Fibroblast of skin of left quadriceps (primary cell): ENCODE results near the gene NAA80.
A peak's percentile ranks its signal among the peaks of the same experiment; 100 is the strongest.

Source experiments
- DNase-seq, 2 experiments: peaks; one replicate each; pipeline ENCODE4 v3.0.0-alpha.2; 2013; ENCODE audit warnings: low read depth in 2 of 2

NAA80 gene

DNA sequence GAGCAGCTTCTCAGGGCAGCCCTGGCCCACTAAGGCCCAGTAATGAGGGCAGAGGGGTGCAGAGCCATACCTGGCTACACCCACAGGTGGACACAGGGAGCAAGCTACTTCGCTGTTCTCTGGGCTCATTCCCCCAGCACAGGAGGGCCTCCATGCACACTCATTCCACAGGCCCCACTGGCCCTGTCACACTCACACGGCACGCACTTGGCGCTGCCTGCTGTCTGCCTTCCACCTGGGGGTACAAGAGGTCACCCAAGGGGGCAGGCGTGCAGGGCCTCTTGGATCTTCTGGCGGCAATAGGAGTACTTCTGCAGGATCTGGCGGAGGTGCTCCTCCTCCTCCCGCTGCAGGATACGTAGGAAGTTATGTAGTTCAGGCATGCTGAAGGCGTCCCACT, 31.1 kb upstream of the NAA80 start:
- DNase-seq: no peak

DNA sequence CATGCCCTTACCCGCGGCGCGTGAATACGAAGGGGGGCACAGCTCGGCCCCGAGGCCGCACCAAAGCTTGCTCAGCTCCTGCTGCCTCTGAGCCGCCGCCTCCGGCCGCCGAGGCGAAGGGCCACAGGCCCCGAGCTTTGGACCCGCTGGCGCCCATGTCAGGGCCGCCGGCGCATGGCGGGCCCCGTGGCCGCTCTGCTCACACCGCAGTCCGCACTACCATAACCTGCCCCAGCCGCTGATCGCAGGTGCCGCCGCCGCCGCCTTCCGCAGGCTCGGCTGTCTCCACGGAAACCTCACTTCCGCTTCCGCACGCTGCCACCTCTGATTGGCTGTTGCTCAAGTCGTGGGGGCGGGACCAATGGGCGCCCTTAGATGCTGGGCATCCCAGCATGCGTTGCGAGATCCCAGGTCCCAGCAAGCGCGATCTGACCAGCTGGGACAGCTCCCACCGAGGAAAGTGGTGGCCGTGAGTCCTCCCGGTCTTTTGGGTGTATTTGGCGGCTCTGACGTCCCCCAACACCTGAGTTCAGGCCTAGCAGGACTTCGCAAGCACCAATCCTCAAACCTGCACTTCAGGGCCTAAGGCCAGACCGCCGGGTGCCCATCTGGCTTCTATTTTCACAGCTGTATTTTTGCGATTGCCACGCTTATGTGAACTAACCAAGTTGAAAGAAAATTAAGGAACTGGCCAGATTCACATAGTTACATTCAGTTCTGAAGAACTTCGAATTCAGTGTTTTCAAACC, 28.9 kb upstream of the NAA80 start, which contains the start of gene TUSC2:
TSS of gene TUSC2 (minus strand) at position 281 of the 749 bp plus-strand sequence. CDS start at position 157, 124 bp downstream.
- DNase-seq: peak; percentile 84 to 86

DNA sequence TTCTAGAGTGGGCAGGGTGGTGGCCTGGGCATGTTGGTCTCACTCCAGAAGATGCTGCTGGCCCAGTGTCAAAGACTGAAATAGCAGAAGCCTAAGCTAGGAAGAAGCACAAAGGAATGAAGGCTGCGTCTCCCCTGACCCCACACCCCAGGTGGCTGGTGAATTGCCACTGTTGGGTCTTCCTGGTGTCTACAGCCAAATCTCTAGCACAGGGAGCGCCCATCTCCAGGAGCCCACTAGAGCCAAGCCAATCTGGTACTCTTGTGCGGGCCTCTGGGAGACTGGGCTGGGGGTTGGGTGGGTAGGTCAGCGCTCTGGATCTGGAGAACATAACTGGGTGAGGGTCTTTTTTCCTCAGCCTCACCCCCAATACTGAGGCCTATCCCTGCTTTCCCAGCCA, 27.9 kb upstream of the NAA80 start:
- DNase-seq: no peak

DNA sequence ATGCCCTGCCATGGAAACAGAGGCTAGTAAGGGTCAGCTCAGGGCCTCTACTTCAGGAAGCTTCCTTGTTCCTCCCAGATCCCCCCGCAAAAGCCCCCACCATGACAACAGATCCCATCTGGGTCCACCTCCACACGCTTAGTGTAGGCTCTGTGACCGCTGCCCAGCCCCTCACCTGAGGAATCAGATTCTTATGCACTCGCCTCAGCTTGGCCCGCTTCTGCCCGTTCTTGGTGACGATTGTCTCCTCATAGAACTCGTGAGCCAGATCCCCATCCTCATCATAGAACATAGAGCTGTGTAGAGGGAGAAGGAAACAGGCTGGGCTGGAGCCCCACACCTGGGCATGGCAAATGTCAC, 27.0 kb upstream of the NAA80 start:
- DNase-seq: no peak

DNA sequence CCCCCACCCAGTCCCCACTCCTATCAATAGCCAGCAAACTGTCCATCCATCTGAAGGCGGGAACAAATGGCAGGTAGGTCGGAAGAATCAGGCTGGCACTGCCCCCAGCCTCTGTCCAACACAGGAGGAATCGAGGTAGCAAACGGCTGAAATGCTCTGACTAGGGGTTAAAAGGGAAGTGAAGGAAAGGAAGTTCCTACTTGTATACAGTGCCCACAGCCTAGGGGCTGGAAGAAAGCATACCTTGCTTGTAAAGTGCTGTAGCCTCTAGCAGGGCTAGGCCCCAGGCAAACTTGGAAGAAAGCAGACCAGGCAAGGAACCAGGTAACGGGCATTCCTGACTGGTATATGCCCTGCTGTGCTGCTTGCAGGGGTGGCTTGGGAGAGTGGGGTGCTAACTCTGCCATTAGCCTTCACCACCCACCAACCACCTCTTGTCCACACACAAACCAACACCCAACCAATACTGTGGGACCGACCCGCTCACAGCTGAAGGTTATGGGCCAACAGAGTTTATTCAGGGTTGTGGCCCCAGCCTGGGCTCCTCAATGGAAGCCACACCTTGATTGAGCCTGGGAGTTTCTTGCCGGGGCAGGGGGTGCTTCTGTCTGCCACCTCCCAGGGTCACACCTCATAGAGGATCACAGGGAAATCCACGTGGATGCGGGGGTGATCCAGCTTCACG, 26.4 kb upstream of the NAA80 start:
- no peak for DNase-seq

DNA sequence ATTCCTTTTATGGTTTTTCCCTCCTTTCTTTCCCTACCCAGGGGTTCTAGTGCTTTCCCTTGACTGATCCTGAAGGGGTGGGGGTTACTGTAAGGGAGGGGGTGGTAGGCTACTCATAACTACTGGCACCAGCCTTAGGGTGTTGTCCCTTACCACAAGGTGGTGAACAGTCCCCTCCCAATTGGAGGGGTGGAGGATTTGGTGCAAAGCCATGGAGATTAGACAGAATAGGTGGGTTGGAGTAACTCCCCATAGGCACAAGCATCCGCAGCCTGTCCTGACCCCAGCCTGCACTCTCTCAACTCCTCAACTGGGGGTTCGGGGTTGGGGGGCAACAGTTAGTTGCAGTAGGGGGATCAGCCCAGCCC, 25.9 kb upstream of the NAA80 start:
- DNase-seq: no peak

DNA sequence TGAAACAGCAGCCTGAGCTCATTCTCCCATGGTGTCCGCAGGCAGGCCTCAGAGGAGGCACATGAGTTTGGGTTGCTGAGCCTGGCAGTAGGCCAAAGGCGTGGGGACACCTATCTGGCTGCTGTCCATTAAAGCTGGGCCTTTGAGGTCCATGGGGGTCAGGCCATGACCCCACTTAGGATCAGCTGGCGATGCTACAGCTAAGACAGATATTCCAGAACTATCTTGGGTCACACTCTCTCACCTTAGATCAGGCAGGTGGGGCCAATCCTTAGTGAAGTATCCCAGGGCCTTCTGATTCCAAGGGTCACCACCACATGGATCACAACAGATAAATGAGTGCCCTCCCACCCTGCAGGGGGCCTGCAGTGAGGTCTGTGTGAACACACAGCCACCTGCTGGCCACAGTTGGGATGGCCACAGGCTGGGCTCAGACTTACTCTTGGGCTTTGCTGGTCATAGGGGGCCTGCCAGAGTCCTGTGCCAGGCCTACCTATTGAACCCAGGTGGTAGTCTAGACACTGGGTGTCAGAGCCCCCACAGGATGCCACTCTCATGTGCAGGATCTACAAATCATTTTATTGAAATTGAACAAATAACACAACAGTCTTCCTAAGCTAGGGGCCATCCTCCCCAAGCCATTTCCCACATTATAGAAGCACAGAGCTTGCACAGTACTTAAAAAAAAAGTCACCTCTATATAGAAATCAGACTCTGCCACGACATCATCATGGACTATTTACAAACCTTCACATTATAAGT, 25.3 kb upstream of the NAA80 start:
- no peak for DNase-seq

DNA sequence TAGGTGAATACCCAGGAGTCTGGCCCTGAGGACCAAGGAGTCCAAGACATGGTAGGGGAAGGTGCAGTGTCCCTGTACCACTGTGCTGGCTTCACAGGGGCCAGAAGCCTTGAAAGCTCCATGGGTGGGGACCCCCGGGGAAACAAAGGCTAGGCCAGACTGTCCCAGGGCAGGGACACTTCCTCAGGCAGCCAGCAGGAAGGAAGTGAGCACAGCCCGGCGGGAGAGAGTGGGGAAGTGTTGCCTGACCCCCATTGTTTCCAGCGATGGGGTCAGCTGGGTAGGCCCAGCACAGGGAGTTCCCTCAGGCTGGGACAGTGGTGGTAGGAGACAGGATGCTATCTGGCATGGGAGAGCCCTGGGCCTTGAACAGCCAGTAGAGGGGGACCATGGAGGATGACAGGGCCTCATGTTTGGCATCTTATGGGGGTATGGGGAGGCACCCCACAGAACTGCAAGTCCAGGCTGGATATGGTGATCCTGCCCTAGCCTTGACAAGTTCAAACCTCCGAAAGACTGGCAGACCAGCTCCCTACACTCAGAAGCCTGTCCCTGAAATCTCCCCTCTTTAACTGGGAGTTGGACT, 24.5 kb upstream of the NAA80 start:
- DNase-seq: no peak

DNA sequence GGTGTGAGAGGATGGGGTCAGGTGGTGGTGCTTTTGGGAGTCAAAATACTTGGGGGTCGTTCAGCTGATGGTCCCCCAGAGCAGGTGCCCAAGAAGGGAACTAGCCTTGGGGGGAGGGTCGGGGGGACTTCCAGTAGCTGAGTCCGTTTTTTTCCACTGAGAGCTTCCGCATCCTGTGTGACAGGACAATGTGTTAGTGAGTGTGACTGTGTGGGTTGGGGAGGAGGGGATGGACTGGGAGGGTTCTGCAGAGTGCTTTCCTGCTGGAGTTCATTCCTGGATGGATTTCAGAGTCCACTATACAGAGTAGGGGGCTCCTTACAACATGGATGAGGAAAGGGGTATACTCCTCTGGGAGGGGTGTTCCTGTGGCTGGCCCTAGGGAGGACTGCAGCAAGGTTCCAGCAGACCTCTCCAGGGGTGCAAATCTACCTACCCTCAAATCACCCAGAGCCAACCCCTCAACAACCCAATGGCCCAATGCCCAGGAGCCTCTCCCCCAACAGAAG, 23.9 kb upstream of the NAA80 start:
- no peak for DNase-seq

DNA sequence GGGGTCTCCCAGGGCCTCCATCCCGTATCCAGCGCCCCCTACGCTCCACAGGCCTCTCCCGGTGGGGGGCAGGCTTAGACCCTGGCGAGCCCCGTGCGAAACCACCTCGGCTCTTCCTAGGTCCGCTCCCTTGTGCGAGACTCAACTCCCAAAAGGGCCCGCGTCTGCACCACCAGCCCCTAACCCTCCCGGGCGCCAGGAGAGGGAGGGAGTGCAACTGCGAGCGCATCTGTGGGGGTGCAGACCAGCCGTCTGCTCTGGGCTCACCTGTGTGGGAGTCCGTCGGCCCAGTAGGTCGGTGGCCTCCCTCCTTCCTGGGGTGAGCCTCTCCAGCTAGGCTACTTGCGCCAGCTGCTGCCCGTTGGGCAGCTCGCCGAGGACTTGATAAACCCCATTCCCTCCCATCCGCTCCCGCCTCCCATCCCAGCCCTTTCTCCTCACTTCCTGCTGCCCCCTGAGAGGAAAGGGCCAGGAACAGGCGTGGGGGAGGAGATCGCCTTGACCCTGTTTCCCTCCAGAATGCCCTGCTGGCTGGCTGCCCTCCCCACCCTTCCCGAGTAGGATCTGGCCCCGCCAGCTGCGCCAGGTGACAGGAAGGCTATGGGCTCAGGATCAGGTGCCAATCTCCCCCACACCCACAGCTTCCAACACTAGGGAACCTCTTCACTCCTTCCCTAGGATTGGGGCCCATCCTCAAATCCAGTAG, 23.3 kb upstream of the NAA80 start, which contains the start of gene HYAL2:
TSS of gene HYAL2 (minus strand) at position 360 of the 706 bp plus-strand sequence. CDS start 2,256 bp downstream, outside the sequence.
- no peak for DNase-seq

DNA sequence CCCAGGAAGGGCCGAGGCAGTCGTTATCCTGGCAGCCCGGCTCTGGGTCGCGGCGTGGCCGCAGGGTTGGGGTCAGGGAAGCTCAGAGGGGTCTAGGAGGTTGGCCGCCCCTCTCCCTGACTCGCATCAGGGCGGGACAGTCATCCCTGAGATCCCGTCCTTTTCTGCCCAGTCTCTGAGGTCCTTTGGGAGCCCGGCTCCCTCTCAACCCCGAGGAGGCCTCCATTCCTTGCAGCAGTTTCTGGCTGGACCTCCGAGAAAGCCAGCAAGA, 22.8 kb upstream of the NAA80 start:
- no peak for DNase-seq

DNA sequence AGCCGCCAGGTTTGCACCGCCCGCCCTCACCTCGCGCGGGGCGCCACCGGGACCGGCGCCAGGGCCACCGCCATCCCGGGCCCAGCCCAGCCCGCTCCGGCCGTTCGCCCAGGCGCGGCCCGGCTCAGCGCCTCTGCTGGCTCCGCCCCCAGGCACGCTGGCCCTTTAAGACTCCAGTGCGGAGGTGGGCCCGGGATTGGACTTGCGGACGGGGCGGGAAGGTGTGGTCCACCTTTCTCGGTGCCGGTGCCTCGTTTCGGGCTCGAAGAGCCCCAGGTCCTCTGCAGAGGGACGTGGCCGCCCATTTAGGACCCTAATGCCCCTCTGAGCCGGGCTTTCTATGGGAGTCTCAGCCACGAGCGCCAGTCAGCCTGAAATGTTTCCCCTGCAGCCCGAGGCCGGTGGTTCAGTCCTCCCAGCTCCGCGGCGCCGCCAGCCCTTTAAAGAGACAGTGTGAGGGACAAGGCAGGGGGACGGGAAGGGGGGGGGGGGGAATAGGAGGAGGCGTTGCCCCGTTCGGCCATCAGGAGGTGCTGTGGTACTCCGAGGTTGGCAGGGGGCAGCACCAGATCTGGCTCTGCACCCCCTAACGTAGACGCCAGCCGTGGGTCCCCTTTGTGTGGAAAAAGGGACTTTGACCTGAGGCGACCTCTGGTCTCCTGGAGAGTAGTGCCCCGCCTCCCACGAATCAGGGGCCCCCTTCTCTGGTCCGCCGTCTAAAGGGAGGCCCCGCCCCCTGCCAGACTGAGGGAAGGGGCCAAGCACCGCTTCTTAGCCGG, 22.3 kb upstream of the NAA80 start:
- DNase-seq: peak; percentile 75 to 78

DNA sequence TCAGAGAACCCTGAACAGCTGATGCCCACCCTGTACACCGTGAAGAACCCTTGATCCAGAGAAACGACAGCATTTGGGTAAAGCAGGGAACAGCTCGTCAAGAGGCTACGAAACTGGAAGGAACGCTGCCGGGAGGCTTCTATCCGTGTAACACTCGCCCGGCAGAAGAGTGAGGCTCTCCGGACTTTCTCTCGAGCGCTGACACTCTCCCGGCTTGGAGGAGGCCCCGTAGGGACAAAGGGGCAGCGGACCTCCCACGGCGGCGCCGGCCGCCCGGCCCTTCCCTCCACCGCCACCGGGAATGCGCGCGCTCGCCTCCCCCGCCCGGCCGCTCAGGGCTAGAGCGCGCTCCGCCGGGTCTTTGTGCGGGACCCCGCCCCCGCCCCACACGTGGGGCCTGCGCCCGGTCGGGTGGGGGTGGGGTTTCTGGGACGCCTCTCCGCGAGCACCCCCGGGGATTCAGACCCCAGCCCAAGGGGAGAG, 21.7 kb upstream of the NAA80 start:
- DNase-seq: no peak

DNA sequence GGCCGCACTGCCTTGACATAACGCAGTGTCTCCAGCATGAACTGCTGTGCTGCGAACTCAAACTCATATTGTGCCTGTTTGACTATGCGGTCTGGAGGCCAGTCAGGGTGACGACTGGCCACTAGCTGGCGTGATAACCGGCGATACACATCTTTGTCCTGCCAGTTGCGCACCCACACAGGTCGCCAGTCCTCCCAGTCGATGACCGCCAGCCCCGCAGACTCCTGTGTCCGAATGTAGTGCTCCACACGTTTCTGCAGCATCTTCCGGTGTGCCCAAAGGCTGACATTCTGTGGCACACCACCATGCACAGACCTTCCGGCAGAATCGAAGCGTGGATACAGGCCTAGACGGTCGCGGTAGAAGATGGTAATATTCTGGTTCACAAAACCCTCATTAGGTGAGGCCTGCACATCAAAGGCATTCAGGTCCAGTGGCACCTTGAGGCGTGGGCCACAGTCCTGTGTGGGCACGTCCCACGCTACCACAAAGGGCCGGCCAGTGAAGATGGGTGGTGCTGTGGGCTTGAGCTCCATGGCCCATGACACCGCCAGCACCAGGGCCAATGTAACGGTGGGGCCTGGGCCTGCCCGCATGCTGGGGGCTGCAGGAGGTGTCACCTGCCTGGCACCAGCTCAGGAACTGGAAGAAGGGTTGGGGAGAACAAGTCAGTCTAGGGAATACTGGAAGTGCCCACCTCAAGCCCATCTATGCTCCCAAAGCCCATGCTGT, 20.9 kb upstream of the NAA80 start:
- no peak for DNase-seq

DNA sequence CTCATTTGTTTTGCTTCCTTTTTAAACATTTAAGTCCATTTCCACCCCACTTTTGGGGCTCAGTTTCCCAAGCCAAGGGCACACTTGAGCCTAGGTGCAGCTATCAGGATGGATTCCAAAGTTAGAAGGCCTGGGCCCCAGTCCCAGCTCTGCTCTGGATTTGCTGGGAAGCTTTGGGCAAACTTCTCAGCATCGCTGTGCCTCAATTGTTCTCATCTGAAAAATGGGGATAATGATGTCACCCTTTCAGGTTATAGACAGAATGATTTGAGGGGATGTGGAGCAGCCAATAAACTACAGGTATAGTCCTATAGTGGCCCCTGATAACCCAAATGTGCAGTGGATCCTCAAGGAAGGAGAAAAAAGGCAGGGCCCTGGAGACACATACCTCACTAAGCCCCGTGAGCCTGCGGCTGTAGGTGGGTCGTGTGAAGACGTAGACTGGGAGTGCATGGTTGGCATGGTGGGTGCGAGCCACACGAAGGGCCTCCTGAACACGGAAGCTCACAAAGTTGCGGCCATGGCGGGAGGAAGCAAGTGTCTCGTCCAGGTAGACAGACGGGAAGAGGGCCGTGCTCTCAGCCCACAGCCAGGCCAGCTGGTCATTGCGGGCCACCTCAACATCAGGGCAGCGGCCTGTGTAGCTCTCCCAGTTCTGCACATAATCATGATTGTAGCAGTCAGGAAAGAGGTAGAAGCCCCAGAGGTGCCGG, 20.1 kb upstream of the NAA80 start:
- no peak for DNase-seq

DNA sequence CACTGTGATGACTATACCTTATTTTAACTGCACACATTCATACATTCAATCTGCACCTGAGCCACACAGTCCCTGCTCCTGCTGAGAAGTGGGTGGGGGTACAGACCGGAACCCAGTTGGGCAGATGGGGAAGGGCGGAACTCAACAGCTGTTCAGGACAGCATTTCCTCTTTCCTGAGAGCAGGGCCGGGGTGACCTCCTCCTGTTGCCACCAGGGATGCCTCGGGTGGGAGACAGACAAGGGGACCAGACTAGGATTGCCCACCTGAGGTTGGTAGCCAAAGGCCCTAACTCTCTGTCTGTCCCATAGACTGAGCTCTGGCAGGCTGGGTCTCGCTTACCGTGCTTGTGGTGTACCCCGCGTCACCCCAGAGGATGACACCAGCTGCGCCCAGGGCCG, 19.4 kb upstream of the NAA80 start:
- DNase-seq: no peak

DNA sequence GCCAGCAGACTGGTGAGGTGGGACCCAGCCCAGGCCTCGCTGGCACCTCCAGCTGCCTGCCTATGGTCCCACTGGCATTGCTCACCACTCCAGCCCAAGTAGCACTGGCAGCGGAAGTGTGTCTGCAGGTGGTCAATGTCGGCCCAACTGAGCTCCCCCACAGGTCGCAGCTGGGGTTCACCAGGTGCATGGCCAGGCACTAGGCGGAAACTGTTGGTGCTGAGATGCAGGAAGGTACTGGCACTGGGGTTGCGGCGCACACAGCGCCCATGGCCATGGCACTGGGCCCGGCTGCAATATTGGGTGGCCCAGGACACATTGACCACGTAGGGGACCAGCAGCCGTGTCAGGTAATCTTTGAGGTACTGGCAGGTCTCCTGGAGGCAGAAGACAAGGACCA, 19.0 kb upstream of the NAA80 start:
- no peak for DNase-seq

DNA sequence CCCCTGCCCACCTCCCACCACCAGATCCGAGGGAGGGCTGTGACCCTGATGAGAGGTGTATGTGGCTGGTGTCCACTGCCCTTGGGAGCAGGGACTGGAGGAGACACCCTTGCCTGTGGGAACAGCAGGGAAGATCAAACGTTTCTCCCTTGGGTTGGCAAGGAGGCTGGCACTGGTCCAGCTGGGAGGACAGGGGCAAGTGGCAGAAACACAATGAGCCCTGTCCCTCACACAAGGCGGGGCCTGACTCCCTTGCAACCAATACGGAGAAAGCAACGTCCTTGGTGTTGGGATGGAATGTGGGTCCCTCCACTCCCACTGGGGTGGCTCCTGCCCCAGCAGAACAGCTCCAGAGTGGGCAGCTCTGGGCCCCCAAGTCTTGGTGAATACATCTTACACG, 18.1 kb upstream of the NAA80 start:
- DNase-seq: no peak

DNA sequence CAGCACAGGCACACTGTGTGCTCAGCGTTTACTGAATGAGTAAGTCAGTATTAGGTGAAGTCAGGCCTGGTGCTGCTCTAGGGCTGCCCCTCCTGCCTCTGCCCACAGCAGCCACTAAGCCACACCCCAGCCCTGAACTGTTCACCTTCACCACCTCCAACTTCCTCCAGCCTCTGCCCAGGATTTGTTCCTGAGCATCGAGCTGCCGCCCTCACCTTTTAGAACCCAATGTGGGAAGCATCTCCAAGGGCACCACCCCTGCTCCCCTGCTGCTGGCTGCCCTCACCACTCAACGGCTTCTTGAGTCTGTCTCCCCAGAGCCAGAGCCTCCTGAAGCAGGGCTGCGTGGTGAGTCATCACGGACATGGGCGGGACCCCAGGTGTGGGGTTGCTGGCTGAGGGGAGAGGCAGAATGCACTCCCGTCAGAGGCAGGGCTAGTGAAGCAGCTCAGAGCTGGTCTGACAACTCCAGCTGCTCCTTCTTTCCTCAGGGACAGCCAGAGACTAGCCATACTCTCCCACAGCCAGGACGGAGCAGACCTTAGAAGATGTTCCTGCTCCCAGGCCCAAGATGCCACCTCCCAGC, 17.5 kb upstream of the NAA80 start:
- no peak for DNase-seq
